Measurements from ENCODE around the gene CDH13. TPM values are rescaled to one million over a fixed set of nuclear protein-coding genes. Genes with fewer than 3 reads are reported as not detected.

The CDH13 gene
- total RNA-seq, 1 donor, result 102 TPM

DNA sequence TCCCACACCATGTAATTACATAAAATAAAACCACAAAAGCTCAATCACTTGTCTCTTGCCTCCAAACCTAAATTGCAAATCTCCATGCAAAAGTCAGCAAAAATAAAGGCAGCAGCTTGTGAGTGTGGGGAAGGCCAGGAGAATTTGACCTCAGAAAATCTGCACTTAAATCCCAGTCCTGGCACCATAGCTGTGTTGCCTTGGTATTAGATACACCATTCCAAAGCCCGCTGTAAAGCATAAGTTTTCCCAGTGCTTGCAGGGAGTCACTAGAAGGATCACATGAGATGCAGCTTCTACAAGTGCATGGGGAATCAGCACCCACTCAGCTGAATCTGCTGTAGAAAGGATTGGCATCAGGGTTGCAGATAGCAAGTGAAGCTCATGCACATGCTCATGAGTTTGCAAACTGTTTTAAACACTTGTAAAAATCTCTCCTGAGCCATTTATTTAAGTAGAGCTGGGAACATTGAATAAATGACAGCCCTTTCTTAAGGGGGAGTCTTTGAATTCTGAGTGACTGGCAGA lies 686.0 kb downstream of the CDH13 start:
- no peak for DNase-seq (ENCODE audit: insufficient read length, low spot score, missing footprints)
- no peak overlapping the region for H3K4me2 ChIP-seq (ENCODE audit: insufficient read depth, low read length)
- TF ChIP-seq, protein P1, sequence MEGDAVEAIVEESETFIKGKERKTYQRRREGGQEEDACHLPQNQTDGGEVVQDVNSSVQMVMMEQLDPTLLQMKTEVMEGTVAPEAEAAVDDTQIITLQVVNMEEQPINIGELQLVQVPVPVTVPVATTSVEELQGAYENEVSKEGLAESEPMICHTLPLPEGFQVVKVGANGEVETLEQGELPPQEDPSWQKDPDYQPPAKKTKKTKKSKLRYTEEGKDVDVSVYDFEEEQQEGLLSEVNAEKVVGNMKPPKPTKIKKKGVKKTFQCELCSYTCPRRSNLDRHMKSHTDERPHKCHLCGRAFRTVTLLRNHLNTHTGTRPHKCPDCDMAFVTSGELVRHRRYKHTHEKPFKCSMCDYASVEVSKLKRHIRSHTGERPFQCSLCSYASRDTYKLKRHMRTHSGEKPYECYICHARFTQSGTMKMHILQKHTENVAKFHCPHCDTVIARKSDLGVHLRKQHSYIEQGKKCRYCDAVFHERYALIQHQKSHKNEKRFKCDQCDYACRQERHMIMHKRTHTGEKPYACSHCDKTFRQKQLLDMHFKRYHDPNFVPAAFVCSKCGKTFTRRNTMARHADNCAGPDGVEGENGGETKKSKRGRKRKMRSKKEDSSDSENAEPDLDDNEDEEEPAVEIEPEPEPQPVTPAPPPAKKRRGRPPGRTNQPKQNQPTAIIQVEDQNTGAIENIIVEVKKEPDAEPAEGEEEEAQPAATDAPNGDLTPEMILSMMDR (IDR thresholded peaks at IDR 0.05; ENCODE audit: extremely low read depth, low read depth, low read length), result no peak
- no peaks in the 10 kb centered on the region for H3K36me3 ChIP-seq (ENCODE audit: insufficient read depth, low read length)
- H3K4me3 ChIP-seq (ENCODE audit: insufficient read depth, low read length), result no peak overlapping the region
- H3K9me3 ChIP-seq (ENCODE audit: low read depth, low read length), result no peaks in the 10 kb centered on the region
- H3K79me2 ChIP-seq (ENCODE audit: insufficient read depth, low read length), result no peaks in the 10 kb centered on the region
- no peaks in the 10 kb centered on the region for H4K20me1 ChIP-seq (ENCODE audit: insufficient read depth, low read length)
- no peaks in the 10 kb centered on the region for H3K4me1 ChIP-seq (ENCODE audit: insufficient read depth, low read length)
- H2AFZ ChIP-seq (ENCODE audit: low read length), result no peak overlapping the region
- H3K27ac ChIP-seq (ENCODE audit: low read depth, low read length), result no peak overlapping the region
- H3K27me3 ChIP-seq (ENCODE audit: insufficient read depth, low read length), result no peaks in the 10 kb centered on the region

DNA sequence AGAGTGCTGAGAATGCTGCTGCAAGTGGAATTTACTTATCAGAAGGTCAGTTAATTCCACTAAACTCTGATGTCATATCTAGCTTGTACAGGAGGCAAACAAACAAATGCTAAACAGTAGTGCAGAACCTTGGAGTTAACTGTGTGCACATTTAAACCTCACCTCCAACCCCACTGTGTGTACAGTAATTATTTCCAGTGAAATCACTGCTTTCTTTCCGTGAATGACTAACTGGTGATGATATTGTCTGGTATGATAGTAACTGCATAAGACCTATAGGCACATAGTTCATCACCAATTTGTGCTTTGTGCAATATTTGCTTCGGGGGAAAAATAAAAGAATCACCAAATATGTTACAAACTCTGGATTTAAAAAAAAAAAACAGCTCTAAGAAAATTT lies 688.5 kb downstream of the CDH13 start:
- H3K27ac ChIP-seq (ENCODE audit: low read depth, low read length), result no peak overlapping the region
- no peaks in the 10 kb centered on the region for H3K9me3 ChIP-seq (ENCODE audit: low read depth, low read length)
- no peak for DNase-seq (ENCODE audit: insufficient read length, low spot score, missing footprints)
- no peak overlapping the region for H2AFZ ChIP-seq (ENCODE audit: low read length)
- H3K27me3 ChIP-seq (ENCODE audit: insufficient read depth, low read length), result no peaks in the 10 kb centered on the region
- H3K4me2 ChIP-seq (ENCODE audit: insufficient read depth, low read length), result no peak overlapping the region
- no peaks in the 10 kb centered on the region for H3K4me1 ChIP-seq (ENCODE audit: insufficient read depth, low read length)
- TF ChIP-seq, protein P1 (IDR thresholded peaks at IDR 0.05; ENCODE audit: extremely low read depth, low read depth, low read length), result no peak
- no peaks in the 10 kb centered on the region for H3K79me2 ChIP-seq (ENCODE audit: insufficient read depth, low read length)
- no peak overlapping the region for H3K4me3 ChIP-seq (ENCODE audit: insufficient read depth, low read length)
- H3K36me3 ChIP-seq (ENCODE audit: insufficient read depth, low read length), result no peaks in the 10 kb centered on the region
- H4K20me1 ChIP-seq (ENCODE audit: insufficient read depth, low read length), result no peaks in the 10 kb centered on the region

DNA sequence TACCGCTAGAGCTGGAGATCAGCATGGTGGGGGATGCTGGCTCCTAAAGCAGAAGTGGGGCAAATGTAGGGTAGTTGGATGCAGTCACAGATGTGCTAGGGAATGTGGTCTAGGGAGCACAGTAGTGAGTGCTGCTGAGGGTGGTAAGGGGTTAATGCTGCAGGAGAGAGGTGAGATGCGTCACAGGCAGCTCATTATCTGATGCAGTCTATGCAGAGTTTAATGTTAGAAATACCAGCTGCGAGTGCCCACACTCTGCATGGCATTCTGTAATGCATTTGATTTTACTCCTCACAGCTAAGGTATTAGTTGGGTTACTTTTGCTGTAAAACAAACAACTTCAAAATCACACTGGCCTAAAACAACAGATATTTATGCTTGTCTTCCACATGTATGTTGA lies 689.7 kb downstream of the CDH13 start:
- Histone ChIP-seq H3K9me3 (ENCODE audit: low read depth, low read length) (no peaks in the 10 kb centered on the region), H3K36me3 (ENCODE audit: insufficient read depth, low read length) (no peaks in the 10 kb centered on the region)

DNA sequence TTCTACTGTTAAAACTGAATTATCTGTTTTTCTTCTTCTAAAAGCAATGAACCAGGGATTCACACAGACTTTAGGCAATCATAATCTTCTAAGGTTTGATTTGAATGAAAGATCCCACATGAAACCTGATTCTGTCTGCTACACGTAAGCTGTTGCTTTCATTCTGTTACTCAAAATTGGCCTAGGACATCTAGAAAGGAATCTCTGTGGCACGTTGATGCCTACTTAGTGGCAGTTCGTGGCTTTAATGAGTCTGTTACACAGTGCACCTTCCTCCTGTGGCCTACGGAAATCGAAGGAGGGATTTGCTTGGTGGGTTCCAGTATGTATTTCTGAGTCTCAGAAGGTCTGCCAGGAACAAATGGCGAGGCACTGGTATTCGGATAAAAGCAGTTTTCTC lies 691.6 kb downstream of the CDH13 start:
- Histone ChIP-seq H3K36me3 (ENCODE audit: insufficient read depth, low read length) (no peaks in the 10 kb centered on the region), H3K79me2 (ENCODE audit: insufficient read depth, low read length) (no peaks in the 10 kb centered on the region), H3K27ac (ENCODE audit: low read depth, low read length) (no peak overlapping the region), H2AFZ (ENCODE audit: low read length) (no peak overlapping the region), H3K4me2 (ENCODE audit: insufficient read depth, low read length) (no peak overlapping the region), H3K4me3 (ENCODE audit: insufficient read depth, low read length) (no peak overlapping the region), H3K27me3 (ENCODE audit: insufficient read depth, low read length) (no peaks in the 10 kb centered on the region), H4K20me1 (ENCODE audit: insufficient read depth, low read length) (no peaks in the 10 kb centered on the region), H3K4me1 (ENCODE audit: insufficient read depth, low read length) (no peaks in the 10 kb centered on the region), H3K9me3 (ENCODE audit: low read depth, low read length) (no peaks in the 10 kb centered on the region)
- TF ChIP-seq, protein P1 (IDR thresholded peaks at IDR 0.05; ENCODE audit: extremely low read depth, low read depth, low read length), result no peak
- no peak for DNase-seq (ENCODE audit: insufficient read length, low spot score, missing footprints)

More for the DNA sequence above, 689.7 kb downstream of the CDH13 start:
- Histone ChIP-seq H2AFZ (ENCODE audit: low read length) (no peak overlapping the region), H3K4me1 (ENCODE audit: insufficient read depth, low read length) (no peaks in the 10 kb centered on the region), H4K20me1 (ENCODE audit: insufficient read depth, low read length) (no peaks in the 10 kb centered on the region), H3K27ac (ENCODE audit: low read depth, low read length) (no peak overlapping the region), H3K27me3 (ENCODE audit: insufficient read depth, low read length) (no peaks in the 10 kb centered on the region), H3K4me3 (ENCODE audit: insufficient read depth, low read length) (no peak overlapping the region), H3K4me2 (ENCODE audit: insufficient read depth, low read length) (no peak overlapping the region), H3K79me2 (ENCODE audit: insufficient read depth, low read length) (no peaks in the 10 kb centered on the region)
- DNase-seq (ENCODE audit: insufficient read length, low spot score, missing footprints), result no peak
- TF ChIP-seq, protein P1 (IDR thresholded peaks at IDR 0.05; ENCODE audit: extremely low read depth, low read depth, low read length), result no peak
